GM04503 (cell line): ENCODE data around the gene DCTN5.
"Not testable (repeated sequence)": the region's sequence is repeated elsewhere in the genome, so short reads cannot be mapped to it uniquely, and the experiment has no call there.

Source experiments
- DNase-seq: peaks from one replicate; pipeline ENCODE4 v3.0.0-alpha.2; 2012; ENCODE audit warnings: low read depth

Gene DCTN5

GRCh38 chr16:23640931-23641765, at the start of gene DCTN5, which contains the start of gene PALB2:
Gene DCTN5, plus strand, starts transcription at chr16:23641466. Its CDS starts 77 bp downstream, at chr16:23641543.
Gene PALB2, minus strand, starts transcription at chr16:23641310. Its CDS starts 153 bp downstream, at chr16:23641157.
- DNase-seq = peak; percentile 70

GRCh38 chr16:23594186-23594585, 47.1 kb upstream of the DCTN5 start:
- DNase-seq = no peak

- DNase-seq = no peak
Measured at GRCh38 chr16:23595246-23595950, 45.9 kb upstream of the DCTN5 start.

- peak; percentile 34 for DNase-seq
Measured at GRCh38 chr16:23595951-23596720, 45.1 kb upstream of the DCTN5 start, which contains the start of gene NDUFAB1. Gene NDUFAB1, minus strand, starts transcription at chr16:23596316. Its CDS starts 26 bp downstream, at chr16:23596290.

GRCh38 chr16:23597003-23597756, 44.1 kb upstream of the DCTN5 start:
- DNase-seq = no peak

- no peak for DNase-seq
Measured at GRCh38 chr16:23607726-23608125, 33.5 kb upstream of the DCTN5 start.

- no peak for DNase-seq
Measured at GRCh38 chr16:23608194-23608593, 33.1 kb upstream of the DCTN5 start.

GRCh38 chr16:23609929-23610328, 31.3 kb upstream of the DCTN5 start:
- DNase-seq = no peak

- DNase-seq = not testable (repeated sequence)
Measured at GRCh38 chr16:23610905-23611304, 30.4 kb upstream of the DCTN5 start.

GRCh38 chr16:23611936-23612335, 29.3 kb upstream of the DCTN5 start:
- no peak for DNase-seq

- no peak for DNase-seq
Measured at GRCh38 chr16:23615805-23616204, 25.5 kb upstream of the DCTN5 start.

- DNase-seq = no peak
Measured at GRCh38 chr16:23624092-23624491, 17.2 kb upstream of the DCTN5 start.

GRCh38 chr16:23629516-23629915, 11.8 kb upstream of the DCTN5 start:
- no peak for DNase-seq

GRCh38 chr16:23631874-23632273, 9.4 kb upstream of the DCTN5 start:
- DNase-seq = not testable (repeated sequence)

GRCh38 chr16:23634461-23635036, 6.7 kb upstream of the DCTN5 start:
- DNase-seq = no peak

GRCh38 chr16:23635958-23636357, 5.3 kb upstream of the DCTN5 start:
- DNase-seq = no peak

- no peak for DNase-seq
Measured at GRCh38 chr16:23640615-23640930, 693 bp upstream of the DCTN5 start.

- no peak for DNase-seq
Measured at GRCh38 chr16:23642246-23642774, 1.0 kb downstream of the DCTN5 start.

- no peak for DNase-seq
Measured at GRCh38 chr16:23650674-23651416, 9.6 kb downstream of the DCTN5 start.

GRCh38 chr16:23651943-23652468, 10.7 kb downstream of the DCTN5 start:
- no peak for DNase-seq
